Measurements from ENCODE around the gene ANKFY1.

DNA sequence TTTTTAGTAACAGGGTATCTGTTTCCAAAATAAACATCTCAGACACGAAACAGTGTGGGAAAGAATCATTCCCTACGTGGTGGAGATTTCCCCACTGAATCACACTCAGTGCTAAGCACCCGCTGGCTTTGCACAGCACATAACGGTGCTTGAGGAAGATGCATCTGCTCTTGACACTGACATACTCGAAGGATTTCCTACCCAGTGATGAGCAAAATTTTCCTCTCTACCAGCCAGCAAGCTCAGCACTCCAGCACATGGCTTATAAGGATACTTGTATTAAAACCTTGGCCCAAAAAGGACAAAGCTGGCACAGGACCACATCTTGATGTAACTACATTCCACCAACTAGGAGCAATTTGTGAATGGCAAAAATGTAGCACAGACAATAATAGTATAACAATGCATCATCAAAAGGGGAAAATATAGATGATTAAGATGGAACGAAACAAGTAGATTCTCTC lies 59.0 kb downstream of the ANKFY1 start:
- TF ChIP-seq, protein P1, sequence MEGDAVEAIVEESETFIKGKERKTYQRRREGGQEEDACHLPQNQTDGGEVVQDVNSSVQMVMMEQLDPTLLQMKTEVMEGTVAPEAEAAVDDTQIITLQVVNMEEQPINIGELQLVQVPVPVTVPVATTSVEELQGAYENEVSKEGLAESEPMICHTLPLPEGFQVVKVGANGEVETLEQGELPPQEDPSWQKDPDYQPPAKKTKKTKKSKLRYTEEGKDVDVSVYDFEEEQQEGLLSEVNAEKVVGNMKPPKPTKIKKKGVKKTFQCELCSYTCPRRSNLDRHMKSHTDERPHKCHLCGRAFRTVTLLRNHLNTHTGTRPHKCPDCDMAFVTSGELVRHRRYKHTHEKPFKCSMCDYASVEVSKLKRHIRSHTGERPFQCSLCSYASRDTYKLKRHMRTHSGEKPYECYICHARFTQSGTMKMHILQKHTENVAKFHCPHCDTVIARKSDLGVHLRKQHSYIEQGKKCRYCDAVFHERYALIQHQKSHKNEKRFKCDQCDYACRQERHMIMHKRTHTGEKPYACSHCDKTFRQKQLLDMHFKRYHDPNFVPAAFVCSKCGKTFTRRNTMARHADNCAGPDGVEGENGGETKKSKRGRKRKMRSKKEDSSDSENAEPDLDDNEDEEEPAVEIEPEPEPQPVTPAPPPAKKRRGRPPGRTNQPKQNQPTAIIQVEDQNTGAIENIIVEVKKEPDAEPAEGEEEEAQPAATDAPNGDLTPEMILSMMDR (IDR thresholded peaks at IDR 0.05; ENCODE audit: extremely low read depth in 1 of 2, insufficient read depth in 1 of 2, low read depth in 1 of 2, low read length in 2 of 2) = no peak
- TF ChIP-seq FOS (IDR thresholded peaks at IDR 0.05; ENCODE audit: borderline replicate concordance, insufficient read depth, low read length) (no peak), MYC (IDR thresholded peaks at IDR 0.05; ENCODE audit: low read depth, low read length) (no peak), POLR2A (IDR thresholded peaks at IDR 0.05; ENCODE audit: low read depth, low read length) (no peak), JUN (IDR thresholded peaks at IDR 0.05; ENCODE audit: borderline replicate concordance, insufficient read depth, insufficient read length, low read depth) (no peak)

Data from endothelial cell of umbilical vein (primary cell).